Measurements from ENCODE around the gene MAP4K4. TPM values are rescaled to one million over a fixed set of nuclear protein-coding genes. Genes with fewer than 3 reads are reported as not detected.

MAP4K4 gene
- total RNA-seq, 1 donor from 2014 or later: 115 TPM

DNA sequence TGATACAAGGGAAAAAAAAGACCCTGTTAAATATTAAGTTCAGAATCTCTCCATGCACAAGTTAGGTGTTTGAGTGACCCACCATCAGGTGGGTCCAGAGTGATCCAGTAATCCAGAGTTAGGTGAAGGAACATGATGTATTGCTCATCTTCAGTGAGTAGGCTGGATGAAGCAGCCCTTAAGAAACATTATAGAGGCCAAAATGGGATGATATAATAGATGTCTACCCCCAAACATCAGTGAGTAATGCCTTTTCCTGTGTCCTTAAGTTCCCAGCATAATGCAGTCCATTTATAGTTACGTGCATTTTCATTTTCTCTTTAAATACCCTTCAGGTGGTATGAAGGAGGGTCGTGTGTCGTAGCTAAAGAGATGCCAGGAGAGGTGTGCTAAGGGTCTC lies 89.6 kb downstream of the MAP4K4 start:
- TF ChIP-seq, protein P1, sequence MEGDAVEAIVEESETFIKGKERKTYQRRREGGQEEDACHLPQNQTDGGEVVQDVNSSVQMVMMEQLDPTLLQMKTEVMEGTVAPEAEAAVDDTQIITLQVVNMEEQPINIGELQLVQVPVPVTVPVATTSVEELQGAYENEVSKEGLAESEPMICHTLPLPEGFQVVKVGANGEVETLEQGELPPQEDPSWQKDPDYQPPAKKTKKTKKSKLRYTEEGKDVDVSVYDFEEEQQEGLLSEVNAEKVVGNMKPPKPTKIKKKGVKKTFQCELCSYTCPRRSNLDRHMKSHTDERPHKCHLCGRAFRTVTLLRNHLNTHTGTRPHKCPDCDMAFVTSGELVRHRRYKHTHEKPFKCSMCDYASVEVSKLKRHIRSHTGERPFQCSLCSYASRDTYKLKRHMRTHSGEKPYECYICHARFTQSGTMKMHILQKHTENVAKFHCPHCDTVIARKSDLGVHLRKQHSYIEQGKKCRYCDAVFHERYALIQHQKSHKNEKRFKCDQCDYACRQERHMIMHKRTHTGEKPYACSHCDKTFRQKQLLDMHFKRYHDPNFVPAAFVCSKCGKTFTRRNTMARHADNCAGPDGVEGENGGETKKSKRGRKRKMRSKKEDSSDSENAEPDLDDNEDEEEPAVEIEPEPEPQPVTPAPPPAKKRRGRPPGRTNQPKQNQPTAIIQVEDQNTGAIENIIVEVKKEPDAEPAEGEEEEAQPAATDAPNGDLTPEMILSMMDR (conservative IDR thresholded peaks at IDR 0.05; ENCODE audit: low read depth, low read length): no peak
- no peak for DNase-seq (ENCODE audit: low read depth)
- H3K4me3 ChIP-seq (ENCODE audit: low read depth, low read length): no peak overlapping the region

GRCh38 chr2:101788565-101788964 lies 91.1 kb downstream of the MAP4K4 start:
- TF ChIP-seq, protein P1 (conservative IDR thresholded peaks at IDR 0.05; ENCODE audit: low read depth, low read length): no peak
- no peak for DNase-seq (ENCODE audit: low read depth)
- H3K4me3 ChIP-seq (ENCODE audit: low read depth, low read length): no peak overlapping the region

GRCh38 chr2:101788995-101789970 lies 91.8 kb downstream of the MAP4K4 start:
- TF ChIP-seq, protein P1 (conservative IDR thresholded peaks at IDR 0.05; ENCODE audit: low read depth, low read length): no peak
- no peak for DNase-seq (ENCODE audit: low read depth)

GRCh38 chr2:101790416-101790815 lies 92.9 kb downstream of the MAP4K4 start:
- H3K4me3 ChIP-seq (ENCODE audit: low read depth, low read length): no peak overlapping the region
- no peak for DNase-seq (ENCODE audit: low read depth)
- TF ChIP-seq, protein P1 (conservative IDR thresholded peaks at IDR 0.05; ENCODE audit: low read depth, low read length): no peak

More at GRCh38 chr2:101788995-101789970, 91.8 kb downstream of the MAP4K4 start:
- no peak overlapping the region for H3K4me3 ChIP-seq (ENCODE audit: low read depth, low read length)

DNA sequence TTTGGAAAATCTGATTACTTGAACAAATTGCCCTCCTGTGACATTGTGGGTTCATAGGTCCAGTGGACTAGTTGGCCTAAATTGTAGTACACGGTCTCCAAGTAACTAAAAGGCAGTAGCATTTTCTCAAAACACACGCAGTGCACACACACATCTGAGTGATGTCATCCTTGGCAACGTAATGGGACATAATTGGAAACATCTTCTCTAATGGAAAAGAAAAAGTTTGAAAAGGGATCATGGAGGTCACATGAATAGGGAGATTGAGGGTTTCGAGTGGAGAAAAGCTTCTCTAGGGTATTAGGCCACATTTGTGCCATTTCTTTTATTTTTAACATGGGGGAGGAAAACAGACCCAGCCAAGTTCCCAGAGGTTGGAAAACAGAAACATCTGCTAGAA lies 93.3 kb downstream of the MAP4K4 start:
- DNase-seq (ENCODE audit: low read depth): no peak
- H3K4me3 ChIP-seq (ENCODE audit: low read depth, low read length): no peak overlapping the region
- TF ChIP-seq, protein P1 (conservative IDR thresholded peaks at IDR 0.05; ENCODE audit: low read depth, low read length): no peak

DNA sequence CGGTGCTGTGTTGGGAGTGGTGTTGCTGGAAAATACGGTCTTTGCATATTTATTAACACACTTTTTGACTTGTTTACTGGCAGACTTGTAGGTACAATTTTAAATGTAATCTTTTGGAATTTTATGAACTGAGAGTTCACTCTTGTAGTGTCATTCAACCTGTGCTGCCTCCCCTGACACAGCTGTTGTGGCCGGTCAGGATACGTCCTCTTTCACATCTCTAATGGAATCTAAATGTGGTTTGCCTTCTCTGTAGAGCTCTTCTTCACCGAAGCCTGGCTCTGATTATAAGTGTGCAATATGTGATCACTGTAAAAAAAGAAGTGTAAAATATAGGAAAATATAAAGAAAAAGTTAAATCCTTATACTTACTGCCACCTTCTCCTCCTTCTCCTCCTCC lies 94.7 kb downstream of the MAP4K4 start:
- no peak for DNase-seq (ENCODE audit: low read depth)
- TF ChIP-seq, protein P1 (conservative IDR thresholded peaks at IDR 0.05; ENCODE audit: low read depth, low read length): no peak
- no peak overlapping the region for H3K4me3 ChIP-seq (ENCODE audit: low read depth, low read length)

Data from epithelial cell of proximal tubule (primary cell).